Upper lobe of left lung (tissue), 4 donors: ENCODE results near the gene TTC34.
"Not testable (repeated sequence)": the region's sequence is repeated elsewhere in the genome, so short reads cannot be mapped to it uniquely, and the experiment has no call there.

ENCODE experiments used
- EP300 ChIP-seq, 4 donors: sonication (generic); formaldehyde crosslinking; IDR thresholded peaks; one replicate each; pipeline ENCODE4 v1.5.1; 2017; ENCODE audit warnings: antibody characterized with exemption in 4 of 4, control low read depth in 2 of 4
- POLR2A ChIP-seq, 4 donors: fragments of 450-650 bp; IDR thresholded peaks; one replicate each; pipeline ENCODE4 v1.5.1; 2016 to 2017; ENCODE audit warnings: antibody characterized with exemption in 4 of 4, mild to moderate bottlenecking in 2 of 4
- TF ChIP-seq, protein P1 (sequence below), 6 experiments: fragments of 450-650 bp in 4 of 6; fragments of 200-600 bp in 2 of 6; sonication (generic) in 2 of 6; IDR thresholded peaks; one replicate each; pipeline ENCODE4 v1.5.1; 2016 to 2019; ENCODE audit warnings: antibody characterized with exemption in 6 of 6

GRCh38 chr1:2657909-2658308 is 143.6 kb downstream of the TTC34 start:
- TF ChIP-seq, protein P1, sequence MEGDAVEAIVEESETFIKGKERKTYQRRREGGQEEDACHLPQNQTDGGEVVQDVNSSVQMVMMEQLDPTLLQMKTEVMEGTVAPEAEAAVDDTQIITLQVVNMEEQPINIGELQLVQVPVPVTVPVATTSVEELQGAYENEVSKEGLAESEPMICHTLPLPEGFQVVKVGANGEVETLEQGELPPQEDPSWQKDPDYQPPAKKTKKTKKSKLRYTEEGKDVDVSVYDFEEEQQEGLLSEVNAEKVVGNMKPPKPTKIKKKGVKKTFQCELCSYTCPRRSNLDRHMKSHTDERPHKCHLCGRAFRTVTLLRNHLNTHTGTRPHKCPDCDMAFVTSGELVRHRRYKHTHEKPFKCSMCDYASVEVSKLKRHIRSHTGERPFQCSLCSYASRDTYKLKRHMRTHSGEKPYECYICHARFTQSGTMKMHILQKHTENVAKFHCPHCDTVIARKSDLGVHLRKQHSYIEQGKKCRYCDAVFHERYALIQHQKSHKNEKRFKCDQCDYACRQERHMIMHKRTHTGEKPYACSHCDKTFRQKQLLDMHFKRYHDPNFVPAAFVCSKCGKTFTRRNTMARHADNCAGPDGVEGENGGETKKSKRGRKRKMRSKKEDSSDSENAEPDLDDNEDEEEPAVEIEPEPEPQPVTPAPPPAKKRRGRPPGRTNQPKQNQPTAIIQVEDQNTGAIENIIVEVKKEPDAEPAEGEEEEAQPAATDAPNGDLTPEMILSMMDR (IDR thresholded peaks at IDR 0.05), result not testable (repeated sequence)
- TF ChIP-seq POLR2A, EP300 (IDR thresholded peaks at IDR 0.05): not testable (repeated sequence)
